Fibroblast of skin of abdomen (primary cell): ENCODE results near the gene ALG3.

Experiments used
- DNase-seq: peaks from one replicate; pipeline ENCODE4 v3.0.0-alpha.2; 2013

The ALG3 gene

DNA sequence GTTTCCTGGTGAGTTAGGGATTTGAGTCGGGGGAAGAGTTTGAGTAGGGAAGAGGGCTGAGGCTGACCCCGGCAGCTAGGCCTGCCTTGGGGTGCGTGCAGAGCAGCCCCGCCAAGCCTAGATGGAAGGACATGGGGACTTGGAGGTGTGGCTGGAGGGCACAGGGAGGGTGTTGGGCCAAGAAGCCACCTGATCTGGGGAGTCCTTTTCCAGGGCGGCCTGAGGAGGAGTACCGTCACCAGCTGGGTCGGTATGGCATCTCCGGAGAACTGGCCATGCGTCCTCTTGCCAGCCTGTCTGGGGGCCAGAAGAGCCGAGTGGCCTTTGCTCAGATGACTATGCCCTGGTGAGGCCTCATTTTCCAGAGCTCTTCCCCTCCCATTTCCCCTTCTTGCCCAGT lies 55.9 kb downstream of the ALG3 start:
- DNase-seq = no peak
